HG03045 (cell line): Measurements from ENCODE around the gene RALY.
"Not testable (repeated sequence)": the region's sequence is repeated elsewhere in the genome, so short reads cannot be mapped to it uniquely, and the experiment has no call there.

Experiments
- ATAC-seq: cut with Tn5 transposase; IDR thresholded peaks from one replicate; pipeline ENCODE4 v1.9.1; 2021; ENCODE audit warnings: mild to moderate bottlenecking, moderate library complexity; ENCODE audit not compliant: unreplicated experiment

RALY gene

GRCh38 chr20:34014878-34015277, 21.2 kb downstream of the RALY start:
- ATAC-seq, result no peak

- ATAC-seq, result no peak
These were observed 22.0 kb downstream of the RALY start for GRCh38 chr20:34015401-34016335.

DNA sequence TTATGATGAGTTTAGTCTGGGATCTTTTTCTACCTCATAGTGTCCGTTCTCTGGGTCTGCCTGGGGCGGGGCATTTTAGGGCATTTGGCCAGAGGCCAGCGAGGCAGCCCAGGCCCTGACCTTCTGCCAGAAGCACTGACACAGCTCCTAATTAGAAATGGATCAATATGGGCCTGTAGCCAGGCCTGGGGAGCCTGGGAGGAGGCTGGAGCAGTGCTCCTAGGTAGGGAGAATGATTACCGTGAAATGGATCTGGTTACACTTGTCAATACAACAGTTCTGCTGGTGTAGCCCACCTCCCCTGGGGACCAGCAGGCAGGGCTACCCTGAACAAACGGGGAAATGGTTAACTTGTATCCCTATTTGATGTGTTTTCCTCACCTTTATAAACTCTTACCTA, 23.0 kb downstream of the RALY start:
- no peak for ATAC-seq

DNA sequence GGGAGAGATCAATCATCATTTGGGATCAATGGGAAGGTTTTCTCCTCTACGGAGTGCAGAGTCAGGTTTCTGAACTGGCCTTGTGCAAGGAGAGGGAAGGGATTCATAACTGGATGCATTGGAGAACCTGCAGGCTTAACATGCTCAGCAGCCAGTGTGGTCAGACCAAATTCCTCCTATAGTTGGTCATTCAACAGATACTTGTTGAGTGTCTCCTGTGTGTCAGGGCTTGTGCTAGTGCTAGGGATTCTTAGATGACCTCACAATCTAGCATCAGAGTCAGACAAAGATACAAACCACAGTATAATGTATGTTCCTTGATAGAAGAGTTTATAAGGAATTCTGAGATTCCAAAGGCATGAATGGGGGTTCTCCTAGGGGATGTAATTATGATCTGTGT, 23.9 kb downstream of the RALY start:
- ATAC-seq, result no peak

DNA sequence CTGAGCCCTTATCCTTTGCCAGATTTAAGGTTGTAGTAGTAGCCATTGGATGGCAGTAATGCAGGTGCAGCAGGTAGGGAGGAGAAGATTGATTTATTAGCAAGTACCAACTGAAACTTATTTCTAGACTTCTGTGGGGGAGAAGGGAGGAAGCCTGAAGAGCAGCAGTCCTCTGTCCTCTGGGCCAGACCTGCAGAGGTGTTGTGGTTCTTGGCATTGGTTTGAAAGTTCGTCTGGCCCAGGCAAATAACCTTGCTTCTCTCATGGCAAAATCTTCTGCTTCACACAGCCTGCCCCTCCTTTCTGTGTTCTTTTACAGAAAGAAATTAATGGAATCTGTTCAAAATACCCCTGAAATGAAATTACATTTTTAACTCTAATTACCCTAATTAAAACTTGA, 24.5 kb downstream of the RALY start:
- ATAC-seq, result no peak

DNA sequence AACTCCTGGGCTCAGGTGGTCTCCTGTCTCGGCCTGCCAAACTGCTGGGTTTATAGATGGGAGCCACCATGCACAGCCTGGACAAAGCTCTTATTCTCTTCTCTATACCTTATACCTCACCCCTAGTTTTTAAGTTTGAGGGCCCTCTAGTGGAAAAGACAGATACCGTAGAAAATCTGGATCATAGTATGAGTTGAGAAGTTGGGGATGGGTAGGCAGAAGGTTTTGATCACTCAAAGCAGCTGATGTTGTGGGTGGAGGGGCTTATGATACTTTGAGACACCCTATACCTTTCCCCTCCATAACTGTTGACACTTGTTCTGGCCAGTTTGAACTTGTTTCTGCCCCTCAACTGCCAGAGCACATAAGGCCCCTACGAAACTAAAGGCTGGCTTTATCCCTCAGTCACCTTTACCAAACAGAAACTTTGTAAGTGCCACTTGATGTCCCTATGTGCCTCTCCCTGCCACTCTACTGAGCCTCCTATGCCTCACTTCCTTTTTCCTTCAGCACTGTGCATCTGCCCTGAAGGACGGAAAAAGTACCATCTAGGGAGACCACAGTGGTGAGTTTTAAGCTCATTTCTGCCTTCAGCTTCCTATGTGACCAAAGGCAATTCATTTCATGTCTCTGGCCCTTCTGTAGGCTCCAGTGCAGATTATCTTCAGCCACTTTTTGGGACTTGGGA, 28.6 kb downstream of the RALY start:
- peak; percentile 52 for ATAC-seq

- ATAC-seq, result no peak
These were observed 29.1 kb downstream of the RALY start for GRCh38 chr20:34022839-34023234.

DNA sequence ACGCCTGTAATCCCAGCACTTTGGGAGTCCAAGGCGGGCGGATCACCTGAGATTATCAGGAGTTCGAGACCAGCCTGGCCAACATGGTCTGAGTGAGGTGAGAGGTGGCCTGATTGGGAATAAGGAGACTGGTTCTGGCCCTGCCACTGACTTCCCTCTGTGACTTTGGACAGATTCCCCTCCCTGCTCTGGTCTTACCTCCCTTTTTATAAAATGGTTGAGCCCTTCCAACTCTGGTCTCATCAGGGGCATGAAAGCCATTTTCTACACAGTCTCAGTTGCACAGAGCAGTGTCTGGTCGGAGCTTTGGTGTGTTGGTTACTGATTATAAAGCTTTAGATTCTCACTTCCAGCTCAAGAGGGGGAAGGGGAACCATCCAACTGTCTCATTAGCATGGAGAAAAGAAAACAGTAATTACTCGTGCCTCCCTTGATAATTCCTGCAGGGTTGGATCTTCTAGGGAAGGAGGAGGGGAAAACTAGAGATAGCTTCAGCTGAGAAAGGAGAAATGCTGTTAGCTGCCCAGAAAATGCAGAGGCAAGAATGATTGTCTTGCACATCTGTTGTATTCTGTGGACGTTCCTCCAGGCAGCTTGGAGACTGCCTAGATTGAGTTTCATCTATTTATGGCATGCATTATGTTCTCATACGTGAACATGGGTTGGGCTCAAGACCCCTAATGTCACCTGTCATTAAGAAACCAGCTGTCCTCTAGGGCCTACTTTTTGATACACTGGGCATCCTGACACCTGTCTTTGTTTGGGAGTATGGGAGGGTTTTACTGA, 30.4 kb downstream of the RALY start:
- no peak for ATAC-seq

DNA sequence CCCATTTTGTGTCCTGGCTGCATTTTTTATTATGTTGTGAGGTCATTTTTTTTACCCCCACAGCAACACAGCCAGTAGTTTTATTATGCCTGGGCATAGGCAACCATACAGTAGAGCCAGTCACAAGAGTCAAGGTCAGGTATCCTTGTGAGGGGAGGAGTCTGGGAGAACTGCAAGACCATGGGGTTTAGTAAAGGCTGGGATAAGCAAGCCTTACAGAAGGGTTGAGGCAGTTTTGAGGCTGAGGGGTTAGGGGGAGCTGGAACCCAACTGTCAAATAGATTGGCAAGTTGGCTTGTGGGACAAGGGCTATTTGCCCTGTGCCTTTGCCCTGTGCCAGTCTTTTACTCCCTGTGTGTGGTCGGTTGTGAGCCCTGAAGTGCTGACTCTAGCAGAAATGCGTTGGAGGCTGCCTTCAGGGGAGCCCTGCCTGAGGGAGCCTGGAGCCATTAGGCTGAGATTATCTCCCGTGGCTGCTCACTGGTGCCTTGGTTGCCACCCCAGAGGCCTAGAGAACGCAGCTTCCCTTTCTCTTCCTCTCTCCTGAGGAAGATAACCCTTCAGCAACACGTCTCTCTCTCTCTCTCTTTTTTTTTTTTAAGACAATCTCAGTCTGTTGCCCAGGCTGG, 31.1 kb downstream of the RALY start:
- ATAC-seq, result no peak

GRCh38 chr20:34028013-34028412, 34.3 kb downstream of the RALY start:
- ATAC-seq, result not testable (repeated sequence)

DNA sequence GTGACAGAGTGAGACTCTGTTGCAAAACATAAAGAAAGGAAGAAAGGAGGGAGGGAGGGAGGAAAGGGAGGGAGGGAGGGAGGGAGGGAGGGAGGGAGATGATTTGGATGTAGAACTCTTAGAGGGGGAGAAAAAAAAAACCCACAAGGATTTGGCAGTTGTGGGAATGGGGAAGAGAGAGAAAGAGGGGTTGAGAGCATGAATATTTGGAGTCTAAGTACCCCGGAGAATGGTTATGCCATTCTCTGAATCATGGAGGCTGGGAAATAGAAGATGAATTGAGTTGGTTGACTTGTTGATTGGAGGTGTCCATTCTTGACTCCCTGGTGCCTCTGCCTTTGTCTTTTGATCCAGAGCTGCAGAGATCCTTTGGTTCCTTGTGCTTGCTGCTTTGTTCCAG, 35.7 kb downstream of the RALY start:
- no peak for ATAC-seq

DNA sequence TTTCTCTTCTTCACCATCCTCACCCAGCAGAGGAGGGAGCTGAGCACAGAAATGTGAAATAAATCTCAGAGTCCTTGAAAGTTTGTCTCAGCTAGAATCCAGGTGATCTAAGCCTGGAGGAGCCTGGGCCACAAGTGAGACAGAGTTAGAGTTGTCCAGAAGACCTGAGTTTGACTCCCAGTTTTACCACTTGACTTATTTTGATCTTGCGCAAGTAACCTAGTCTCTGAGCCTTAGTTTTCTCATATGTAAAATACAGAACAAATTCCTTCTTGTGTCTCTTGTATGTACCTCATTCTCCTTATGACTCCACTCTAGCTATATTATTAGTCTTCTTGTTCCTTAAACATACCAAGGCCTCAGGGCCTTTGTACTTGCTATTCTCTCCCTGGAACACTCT, 36.7 kb downstream of the RALY start:
- ATAC-seq, result no peak

DNA sequence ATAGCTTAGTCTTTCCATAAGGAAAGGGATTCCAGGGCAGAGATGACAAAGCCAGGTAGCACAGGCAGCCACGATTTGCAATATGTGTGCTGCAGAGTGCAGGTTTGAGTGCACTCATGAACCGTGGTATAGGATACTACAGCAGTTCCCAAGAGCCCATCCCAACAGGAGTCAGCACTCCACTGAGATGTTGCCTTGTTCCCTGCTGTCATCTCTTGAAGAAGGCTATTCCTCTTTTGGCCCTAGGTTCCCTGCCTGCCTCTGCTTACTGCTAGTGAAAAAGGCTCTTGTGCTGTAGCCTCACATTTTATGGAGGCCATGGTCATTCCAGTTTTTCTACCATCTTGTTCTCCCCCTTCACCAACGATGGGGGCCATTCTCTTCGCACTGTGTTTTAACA, 40.2 kb downstream of the RALY start:
- no peak for ATAC-seq

DNA sequence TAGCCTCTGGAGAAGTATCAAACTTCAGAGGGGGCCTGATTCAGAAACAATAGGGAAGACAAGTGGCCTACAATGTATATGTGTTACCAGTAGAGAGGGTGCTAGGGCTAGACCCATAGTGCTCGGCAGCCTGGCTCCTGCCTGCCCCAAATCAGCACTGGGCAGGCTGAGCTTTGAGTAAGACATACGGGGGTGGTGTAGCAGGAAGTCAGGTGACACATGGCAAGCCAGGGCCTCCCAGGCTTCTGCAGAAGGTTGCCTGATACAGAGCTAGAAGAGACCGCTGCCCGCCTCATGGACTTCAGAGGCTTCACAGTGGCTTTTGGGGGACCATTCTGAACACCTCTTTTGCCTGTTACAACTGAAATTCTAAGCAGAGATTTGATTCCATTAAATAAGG, 43.4 kb downstream of the RALY start:
- no peak for ATAC-seq

DNA sequence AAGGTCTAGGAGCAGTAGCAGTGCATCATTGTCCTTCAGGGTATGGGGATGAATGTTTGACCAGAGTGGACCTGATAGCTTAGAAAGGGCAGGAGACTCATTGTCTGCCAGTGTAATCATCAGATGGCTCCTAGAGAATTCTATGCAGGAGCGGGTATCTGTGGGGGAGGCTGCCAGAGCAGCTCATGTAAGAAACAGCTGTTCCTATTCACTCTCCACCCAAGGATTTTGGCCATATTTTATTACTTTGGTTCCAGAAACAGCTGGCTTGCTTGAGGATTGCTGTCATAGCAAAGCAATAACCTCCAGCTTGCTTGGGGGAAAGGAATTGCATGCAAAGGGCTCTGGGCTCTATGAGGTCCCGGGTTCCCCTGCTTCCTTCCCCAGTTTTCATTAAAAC, 44.1 kb downstream of the RALY start:
- no peak for ATAC-seq

DNA sequence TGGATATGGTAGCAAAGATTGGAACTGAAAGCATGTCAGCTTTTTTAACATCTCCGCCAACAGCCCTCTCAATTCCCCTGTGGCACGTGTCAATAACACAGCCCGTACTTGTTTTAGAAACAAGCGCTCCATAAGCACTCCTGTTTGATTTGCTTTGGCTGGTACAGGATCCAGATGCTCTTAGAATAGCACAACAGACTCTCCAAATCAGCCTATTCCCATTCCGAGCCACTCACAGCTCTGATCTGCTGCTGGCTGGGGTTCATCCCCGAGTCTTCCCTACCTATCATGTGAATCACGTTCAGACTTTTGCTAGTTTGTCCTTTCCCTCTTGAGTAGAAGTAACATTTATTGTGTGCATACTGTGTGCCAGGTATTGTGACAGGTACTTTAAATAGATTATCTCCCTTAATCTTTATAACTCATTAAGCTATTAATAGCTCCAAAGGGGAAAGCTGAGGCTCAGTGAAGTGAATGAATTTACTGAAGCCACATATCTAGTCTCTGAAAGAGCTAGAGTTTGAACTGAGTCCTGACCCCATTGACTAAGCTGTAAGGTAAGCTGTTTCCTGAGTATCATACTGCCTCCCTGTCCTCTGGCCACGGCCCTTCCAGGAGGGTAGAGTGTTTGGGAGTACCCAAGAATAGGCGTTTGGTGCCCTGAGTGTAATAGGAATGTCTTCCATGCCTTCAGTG, 46.7 kb downstream of the RALY start:
- ATAC-seq, result no peak

DNA sequence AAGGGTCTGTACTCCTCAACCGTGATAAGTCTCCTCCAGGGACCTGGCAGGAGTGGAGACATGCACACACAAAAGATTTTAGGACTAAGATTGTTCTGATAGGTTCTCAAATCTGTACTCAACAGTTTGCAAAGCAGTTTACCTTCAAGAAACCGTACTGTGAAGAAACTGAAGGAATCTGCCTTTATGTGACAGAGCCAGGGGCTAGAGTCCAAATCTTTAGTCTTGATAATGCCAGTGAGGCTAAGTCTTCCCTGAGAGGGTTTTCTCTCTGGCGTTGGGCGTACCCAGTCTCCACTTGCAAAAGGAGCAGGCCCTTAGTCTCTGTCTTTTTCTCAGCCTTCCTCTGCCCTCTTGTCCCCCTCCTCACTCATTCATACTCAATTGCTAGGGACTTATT, 47.5 kb downstream of the RALY start:
- ATAC-seq, result no peak

DNA sequence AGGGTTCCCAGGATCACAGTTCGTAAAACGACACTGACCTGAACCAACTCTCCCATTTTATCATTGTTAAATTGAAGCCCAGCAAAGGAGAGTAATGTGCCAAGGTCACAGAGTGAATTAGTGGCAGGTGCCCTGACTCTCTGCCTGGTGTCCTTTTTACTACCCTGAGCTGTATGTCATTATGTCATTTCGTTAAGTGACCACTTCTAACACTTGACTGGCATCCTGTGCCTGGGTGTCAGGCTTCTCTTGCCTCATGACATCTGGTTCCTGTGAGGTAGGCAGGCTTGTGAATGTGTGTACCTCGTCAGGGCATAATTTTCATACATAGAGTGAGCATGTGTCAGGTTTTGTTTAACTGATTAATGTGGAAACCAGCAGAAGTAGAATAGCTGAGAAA, 48.6 kb downstream of the RALY start:
- ATAC-seq, result no peak

GRCh38 chr20:34043025-34043424, 49.3 kb downstream of the RALY start:
- no peak for ATAC-seq

GRCh38 chr20:34045294-34045693, 51.6 kb downstream of the RALY start:
- ATAC-seq, result no peak
